ENCODE measurements around the gene HOXC13. TPM values are rescaled to one million over a fixed set of nuclear protein-coding genes. Genes with fewer than 3 reads are reported as not detected.

Gene HOXC13
- total and polyA plus RNA-seq, 2 of the 13 experiments (the other 11 are each of a cell fraction or from before 2014, with no cell fraction given) = 0.07 TPM; not detected in 1

- TF ChIP-seq RARA (CRISPR knock-in tag; IDR thresholded peaks at IDR 0.05) (peak; percentile 57), MAFK (conservative IDR thresholded peaks at IDR 0.05 in 1 of 2, IDR thresholded peaks at IDR 0.05 in 1 of 2; ENCODE audit: low read length in 2 of 2) (peak in 1 of 2 experiments; percentile 15; a peak in 2 of 4 replicates), RXRA (CRISPR knock-in tag; IDR thresholded peaks at IDR 0.05) (no peak), SMARCC2 (IDR thresholded peaks at IDR 0.05) (no peak), ZNF703 (CRISPR knock-in tag; IDR thresholded peaks at IDR 0.05; ENCODE audit: borderline replicate concordance) (no peak), SKI (IDR thresholded peaks at IDR 0.05; ENCODE audit: partially characterized antibody) (peak; percentile 49), SOX13 (IDR thresholded peaks at IDR 0.05) (no peak), SOX13 (CRISPR knock-in tag; conservative IDR thresholded peaks at IDR 0.05 in 1 of 2, IDR thresholded peaks at IDR 0.05 in 1 of 2) (no peak), ZNF629 (CRISPR knock-in tag; conservative IDR thresholded peaks at IDR 0.05) (no peak), ASH2L (IDR thresholded peaks at IDR 0.05; ENCODE audit: insufficient read length, low read depth, low read length) (no peak)
Observed at GRCh38 chr12:53950789-53951576, 12.4 kb downstream of the HOXC13 start (continued).

DNA sequence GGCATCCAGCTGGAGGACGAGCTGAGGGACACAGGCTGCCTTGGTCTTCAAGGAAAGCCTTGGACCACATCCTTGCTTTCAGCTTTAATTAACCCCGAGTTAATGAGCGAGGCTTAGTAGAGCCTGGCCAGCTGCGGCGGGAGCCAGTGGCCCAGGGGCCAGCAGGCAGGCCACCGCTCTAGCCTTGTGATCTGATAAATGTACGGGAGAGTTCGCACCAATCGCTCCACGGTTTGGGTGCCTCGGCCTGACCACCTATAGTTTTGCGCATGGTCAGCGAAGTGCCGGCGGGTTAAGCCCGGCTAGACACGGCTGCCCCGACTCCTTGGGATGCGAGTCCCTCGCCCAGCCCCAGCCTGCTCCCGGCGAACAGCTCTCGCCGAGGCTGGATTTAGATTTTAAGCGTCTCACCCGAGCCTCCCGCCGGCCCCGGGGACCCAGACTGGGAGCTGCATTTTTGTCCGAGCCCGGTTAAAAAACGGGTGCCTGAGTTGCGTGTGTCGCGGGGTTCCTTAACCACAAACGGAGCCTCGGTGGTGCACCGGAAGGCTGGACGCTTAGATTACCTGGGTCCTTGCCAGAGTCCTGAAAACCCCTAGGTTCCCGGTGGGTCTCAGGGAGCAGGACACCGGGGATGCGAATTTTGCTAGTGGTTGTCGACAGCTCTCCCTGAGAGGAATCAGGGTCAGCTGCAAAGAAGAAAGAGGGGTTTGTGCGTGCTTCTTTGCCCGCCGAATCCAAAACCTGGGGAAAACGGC, 13.1 kb downstream of the HOXC13 start:
- Histone ChIP-seq H3K79me2 (ENCODE audit: insufficient read depth, low read length) (no peaks in the 10 kb centered on the region), H3K27me3 (ENCODE audit: control insufficient read depth in 1 of 2, insufficient read depth in 2 of 2, low read length in 2 of 2) (peaks cover 20 to 87% of the 10 kb centered on the region in 2 experiments), H3K27ac (ENCODE audit: extremely low read length, insufficient read depth, low read length) (no peak overlapping the region), H3K9ac (ENCODE audit: insufficient read depth, low read depth, low read length) (no peak overlapping the region), H3K9me3 (ENCODE audit: low read length) (no peaks in the 10 kb centered on the region), H3K4me3 (replicated peaks in 1 of 3; ENCODE audit: insufficient read depth in 1 of 3, low read depth in 2 of 3, low read length in 3 of 3) (no peak overlapping the region), H3K36me3 (replicated peaks in 1 of 2; ENCODE audit: control insufficient read depth in 1 of 2, insufficient read depth in 2 of 2, low read length in 2 of 2) (no peaks in the 10 kb centered on the region), H3K4me1 (ENCODE audit: insufficient read depth, low read length) (peaks cover 27% of the 10 kb centered on the region), H4K20me1 (ENCODE audit: insufficient read depth, low read length) (peaks cover 5% of the 10 kb centered on the region; the same call in 1 of the 2 replicates), H2AFZ (ENCODE audit: low read length) (no peak overlapping the region), H3K4me2 (ENCODE audit: low read depth, low read length) (no peak overlapping the region)
- POLR2A ChIA-PET = no interaction called here
- intact Hi-C loops (cut with micrococcal nuclease; ENCODE audit: unreplicated experiment) (no loop called here), in situ Hi-C loops (cut with HindIII; ENCODE audit: extremely low pct_ligation_motif_present, low pct_unique_long_range_greater_than_20kb) (no loop called here)
- 37% methylated on average over 15 of the region's 47 CpGs for WGBS (ENCODE audit: low lambda C conversion rate)
- ATAC-seq = no peak
- BruUV-seq (replicated peaks) = no TSS peak
- FAIRE-seq = no peak
- peak; percentile 4 for TF ChIP-seq HNRNPLL (IDR thresholded peaks at IDR 0.05; ENCODE audit: low read depth, low read length, poor library complexity, severe bottlenecking)
- no peak for TF ChIP-seq SRSF1 (optimal IDR thresholded peaks at IDR 0.05; ENCODE audit: low read depth, low read length)
- CTCF ChIA-PET (ENCODE audit: low intra/inter-chr PET ratio, low total read pairs) = no interaction called here
- DNase-seq (ENCODE audit: low spot score) = no peak

Data from HepG2 (cell line).